Neural cell (in vitro differentiated cells): ENCODE measurements around the gene NRARP. TPM values are rescaled to one million over a fixed set of nuclear protein-coding genes. Genes with fewer than 3 reads are reported as not detected.

ENCODE experiments used
- H2AFZ ChIP-seq: fragments of 200-600, 300-800 bp; sonication (generic), shearing (Covaris generic); 2 replicates; pipeline ENCODE4 v1.6.0; 2014; ENCODE audit warnings: low read depth, mild to moderate bottlenecking, antibody characterized with exemption, low read length, moderate library complexity
- H3F3A ChIP-seq: fragments of 200-600 bp; shearing (Covaris generic); 2 replicates; pipeline ENCODE4 v1.6.1; 2016; ENCODE audit warnings: mild to moderate bottlenecking, moderate library complexity, mixed read lengths, antibody characterized with exemption, low read length; ENCODE audit not compliant: insufficient read depth, poor library complexity, severe bottlenecking
- H3K27ac ChIP-seq: fragments of 200-600, 300-800 bp; sonication (generic), shearing (Covaris generic); 2 replicates; pipeline ENCODE4 v1.5.1; 2014; ENCODE audit warnings: mild to moderate bottlenecking, low read length, moderate library complexity
- H3K27me3 ChIP-seq: fragments of 300-800, 200-600 bp; sonication (generic), shearing (Covaris generic); 2 replicates; pipeline ENCODE4 v1.6.0; 2014; ENCODE audit warnings: mild to moderate bottlenecking, low read depth, low read length, moderate library complexity; ENCODE audit not compliant: insufficient read depth
- H3K36me3 ChIP-seq: fragments of 300-800, 200-600 bp; sonication (generic), shearing (Covaris generic); 2 replicates; pipeline ENCODE4 v1.5.1; 2014; ENCODE audit warnings: mild to moderate bottlenecking, antibody characterized with exemption, low read length, moderate library complexity; ENCODE audit not compliant: insufficient read depth
- H3K4me2 ChIP-seq: fragments of 300-800, 200-600 bp; sonication (generic), shearing (Covaris generic); 2 replicates; pipeline ENCODE4 v1.6.0; 2014; ENCODE audit warnings: mild to moderate bottlenecking, low read length
- H3K4me3 ChIP-seq: fragments of 300-800, 200-600 bp; sonication (generic), shearing (Covaris generic); 2 replicates; pipeline ENCODE4 v1.5.1; 2014; ENCODE audit warnings: mild to moderate bottlenecking, low read length, moderate library complexity
- H3K79me2 ChIP-seq: fragments of 200-600 bp; shearing (Covaris generic); replicated peaks from 2 replicates; pipeline ENCODE4 v1.6.0; 2014; ENCODE audit warnings: mild to moderate bottlenecking, low read length, moderate library complexity; ENCODE audit not compliant: insufficient read depth
- H3K9ac ChIP-seq: fragments of 300-800, 200-600 bp; sonication (generic), shearing (Covaris generic); 2 replicates; pipeline ENCODE4 v1.6.1; 2016; ENCODE audit warnings: mild to moderate bottlenecking, low read length, mixed read lengths
- H3K9me2 ChIP-seq: fragments of 200-600 bp; shearing (Covaris generic); 2 replicates; pipeline ENCODE4 v1.6.1; 2016; ENCODE audit warnings: mild to moderate bottlenecking, low read length, mixed read lengths; ENCODE audit not compliant: insufficient read depth
- H3K9me3 ChIP-seq: fragments of 200-600, 300-800 bp; sonication (generic), shearing (Covaris generic); 2 replicates; pipeline ENCODE4 v1.6.1; 2016; ENCODE audit warnings: mild to moderate bottlenecking, mixed run types, low read length, moderate library complexity, mixed read lengths
- H4K20me1 ChIP-seq: fragments of 200-600 bp; shearing (Covaris generic); 2 replicates; pipeline ENCODE4 v1.6.1; 2016; ENCODE audit warnings: mild to moderate bottlenecking, mixed run types; ENCODE audit not compliant: insufficient read depth
- EP300 ChIP-seq: fragments of 450-650 bp; conservative IDR thresholded peaks from 2 replicates; pipeline ENCODE4 v1.6.1; 2014; ENCODE audit warnings: antibody characterized with exemption, mild to moderate bottlenecking, moderate library complexity; ENCODE audit not compliant: poor library complexity, severe bottlenecking
- EZH2 ChIP-seq: fragments of 200-600, 300-800 bp; shearing (Covaris generic), sonication (generic); IDR thresholded peaks from 2 replicates; pipeline ENCODE4 v1.6.1; 2014; ENCODE audit warnings: antibody characterized with exemption, low read length, borderline replicate concordance, mild to moderate bottlenecking; ENCODE audit not compliant: insufficient read depth, poor library complexity, severe bottlenecking
- MXI1 ChIP-seq: fragments of 450-650 bp; conservative IDR thresholded peaks from 2 replicates; pipeline ENCODE4 v1.6.1; 2014; ENCODE audit warnings: antibody characterized with exemption, mild to moderate bottlenecking; ENCODE audit not compliant: poor library complexity, severe bottlenecking
- POLR2AphosphoS5 ChIP-seq: IDR thresholded peaks from 2 replicates; pipeline ENCODE4 v1.6.1; 2012
- RAD21 ChIP-seq: fragments of 450-650 bp; conservative IDR thresholded peaks from 2 replicates; pipeline ENCODE4 v1.6.1; 2014; ENCODE audit warnings: antibody characterized with exemption, mild to moderate bottlenecking, moderate library complexity
- SMC3 ChIP-seq: fragments of 450-650 bp; conservative IDR thresholded peaks from 2 replicates; pipeline ENCODE4 v1.6.1; 2014; ENCODE audit warnings: antibody characterized with exemption, mild to moderate bottlenecking, moderate library complexity; ENCODE audit not compliant: poor library complexity
- TAF1 ChIP-seq: IDR thresholded peaks from 2 replicates; pipeline ENCODE4 v1.6.1; 2012; ENCODE audit warnings: low read depth
- polyA plus RNA-seq: library from polyadenylated mRNA; depleted of rRNA; stranded (reverse); fragments of >200 nt; gene quantifications from 2 replicates; pipeline ENCODE4 v1.2.3, GENCODE V29; 2014
- TF ChIP-seq, protein P1 (sequence below): IDR thresholded peaks from 2 replicates; pipeline ENCODE4 v1.6.1; 2012; ENCODE audit warnings: borderline replicate concordance
- TF ChIP-seq, protein P2 (sequence below): fragments of 450-650 bp; IDR thresholded peaks from 2 replicates; pipeline ENCODE4 v1.5.1; 2014; ENCODE audit warnings: antibody characterized with exemption, mild to moderate bottlenecking, moderate library complexity; ENCODE audit not compliant: poor library complexity, severe bottlenecking

Gene NRARP
- polyA plus RNA-seq, 1 donor from 2014 or later = 2.3 TPM

DNA sequence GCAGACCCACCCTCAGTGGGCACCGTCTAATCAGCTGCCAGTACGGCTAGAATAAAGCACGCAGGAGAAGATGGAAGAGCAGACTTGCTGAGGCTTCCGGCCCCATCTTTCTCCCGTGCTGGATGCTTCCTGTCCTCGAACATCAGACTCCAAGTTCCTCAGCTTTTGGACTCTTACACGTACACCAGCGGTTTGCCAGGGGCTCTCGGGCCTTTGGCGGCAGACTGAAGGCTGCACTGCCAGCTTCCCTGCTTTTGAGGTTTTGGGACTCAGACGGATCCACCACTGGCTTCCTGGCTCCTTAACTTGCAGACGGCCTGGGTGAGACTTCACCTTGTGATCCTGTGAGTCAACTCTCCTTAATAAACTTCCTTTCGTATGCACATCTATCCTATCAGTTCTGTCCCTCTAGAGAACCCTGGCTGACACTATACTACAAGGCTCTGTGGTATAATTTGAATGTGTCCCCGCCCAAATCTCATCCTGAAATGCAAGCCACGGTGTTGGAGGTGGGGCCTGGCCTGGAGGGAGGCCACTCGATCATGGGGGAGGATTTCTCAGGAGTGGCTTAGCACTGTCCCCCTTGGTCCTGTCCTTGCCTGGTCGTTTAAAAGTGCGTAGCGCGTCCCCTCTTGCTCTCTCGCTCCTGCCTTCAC lies 31.1 kb upstream of the NRARP start:
- Histone ChIP-seq H4K20me1 (no peaks in the 10 kb centered on the region), H3F3A (no peaks in the 10 kb centered on the region), H3K27me3 (no peaks in the 10 kb centered on the region), H3K9me3 (no peaks in the 10 kb centered on the region), H3K4me2 (no peak overlapping the region), H3K36me3 (no peaks in the 10 kb centered on the region), H3K27ac (no peak overlapping the region), H3K9ac (no peak overlapping the region), H3K79me2 (no peaks in the 10 kb centered on the region), H3K4me3 (no peak overlapping the region), H3K9me2 (no peaks in the 10 kb centered on the region), H2AFZ (no peak overlapping the region)
- no peak for TF ChIP-seq EP300
- no peak for TF ChIP-seq RAD21
- no peak for TF ChIP-seq EZH2
- TF ChIP-seq MXI1 = no peak
- TF ChIP-seq, protein P1, sequence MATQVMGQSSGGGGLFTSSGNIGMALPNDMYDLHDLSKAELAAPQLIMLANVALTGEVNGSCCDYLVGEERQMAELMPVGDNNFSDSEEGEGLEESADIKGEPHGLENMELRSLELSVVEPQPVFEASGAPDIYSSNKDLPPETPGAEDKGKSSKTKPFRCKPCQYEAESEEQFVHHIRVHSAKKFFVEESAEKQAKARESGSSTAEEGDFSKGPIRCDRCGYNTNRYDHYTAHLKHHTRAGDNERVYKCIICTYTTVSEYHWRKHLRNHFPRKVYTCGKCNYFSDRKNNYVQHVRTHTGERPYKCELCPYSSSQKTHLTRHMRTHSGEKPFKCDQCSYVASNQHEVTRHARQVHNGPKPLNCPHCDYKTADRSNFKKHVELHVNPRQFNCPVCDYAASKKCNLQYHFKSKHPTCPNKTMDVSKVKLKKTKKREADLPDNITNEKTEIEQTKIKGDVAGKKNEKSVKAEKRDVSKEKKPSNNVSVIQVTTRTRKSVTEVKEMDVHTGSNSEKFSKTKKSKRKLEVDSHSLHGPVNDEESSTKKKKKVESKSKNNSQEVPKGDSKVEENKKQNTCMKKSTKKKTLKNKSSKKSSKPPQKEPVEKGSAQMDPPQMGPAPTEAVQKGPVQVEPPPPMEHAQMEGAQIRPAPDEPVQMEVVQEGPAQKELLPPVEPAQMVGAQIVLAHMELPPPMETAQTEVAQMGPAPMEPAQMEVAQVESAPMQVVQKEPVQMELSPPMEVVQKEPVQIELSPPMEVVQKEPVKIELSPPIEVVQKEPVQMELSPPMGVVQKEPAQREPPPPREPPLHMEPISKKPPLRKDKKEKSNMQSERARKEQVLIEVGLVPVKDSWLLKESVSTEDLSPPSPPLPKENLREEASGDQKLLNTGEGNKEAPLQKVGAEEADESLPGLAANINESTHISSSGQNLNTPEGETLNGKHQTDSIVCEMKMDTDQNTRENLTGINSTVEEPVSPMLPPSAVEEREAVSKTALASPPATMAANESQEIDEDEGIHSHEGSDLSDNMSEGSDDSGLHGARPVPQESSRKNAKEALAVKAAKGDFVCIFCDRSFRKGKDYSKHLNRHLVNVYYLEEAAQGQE = no peak
- no peak for TF ChIP-seq POLR2AphosphoS5
- no peak for TF ChIP-seq SMC3
- TF ChIP-seq, protein P2, sequence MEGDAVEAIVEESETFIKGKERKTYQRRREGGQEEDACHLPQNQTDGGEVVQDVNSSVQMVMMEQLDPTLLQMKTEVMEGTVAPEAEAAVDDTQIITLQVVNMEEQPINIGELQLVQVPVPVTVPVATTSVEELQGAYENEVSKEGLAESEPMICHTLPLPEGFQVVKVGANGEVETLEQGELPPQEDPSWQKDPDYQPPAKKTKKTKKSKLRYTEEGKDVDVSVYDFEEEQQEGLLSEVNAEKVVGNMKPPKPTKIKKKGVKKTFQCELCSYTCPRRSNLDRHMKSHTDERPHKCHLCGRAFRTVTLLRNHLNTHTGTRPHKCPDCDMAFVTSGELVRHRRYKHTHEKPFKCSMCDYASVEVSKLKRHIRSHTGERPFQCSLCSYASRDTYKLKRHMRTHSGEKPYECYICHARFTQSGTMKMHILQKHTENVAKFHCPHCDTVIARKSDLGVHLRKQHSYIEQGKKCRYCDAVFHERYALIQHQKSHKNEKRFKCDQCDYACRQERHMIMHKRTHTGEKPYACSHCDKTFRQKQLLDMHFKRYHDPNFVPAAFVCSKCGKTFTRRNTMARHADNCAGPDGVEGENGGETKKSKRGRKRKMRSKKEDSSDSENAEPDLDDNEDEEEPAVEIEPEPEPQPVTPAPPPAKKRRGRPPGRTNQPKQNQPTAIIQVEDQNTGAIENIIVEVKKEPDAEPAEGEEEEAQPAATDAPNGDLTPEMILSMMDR = no peak

DNA sequence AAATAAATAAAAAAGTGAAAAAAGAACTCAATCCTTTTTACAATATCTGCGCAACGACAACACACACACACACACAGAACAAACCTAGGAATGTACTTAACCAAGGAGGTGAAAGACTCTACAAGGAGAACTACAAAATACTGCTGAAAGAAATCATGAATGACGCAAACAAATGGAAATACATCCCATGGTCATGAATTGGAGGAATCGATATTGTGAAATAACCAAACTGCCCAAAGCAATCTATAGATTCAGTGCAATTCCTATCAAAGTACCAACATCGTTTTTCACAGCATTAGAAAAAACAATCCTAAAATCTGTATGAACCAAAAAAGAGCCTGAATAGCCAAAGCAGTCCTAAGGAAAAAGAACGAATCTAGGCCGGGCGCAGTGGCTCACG lies 29.9 kb upstream of the NRARP start:
- Histone ChIP-seq H3K27me3 (no peaks in the 10 kb centered on the region), H4K20me1 (no peaks in the 10 kb centered on the region), H3K9me3 (no peaks in the 10 kb centered on the region), H3F3A (no peaks in the 10 kb centered on the region), H3K27ac (no peak overlapping the region), H3K9me2 (no peaks in the 10 kb centered on the region), H3K4me2 (no peak overlapping the region), H3K79me2 (no peaks in the 10 kb centered on the region), H3K4me3 (no peak overlapping the region), H2AFZ (no peak overlapping the region), H3K36me3 (no peaks in the 10 kb centered on the region), H3K9ac (no peak overlapping the region)
- TF ChIP-seq, protein P2 = no peak
- no peak for TF ChIP-seq EZH2
- TF ChIP-seq TAF1 = no peak
- no peak for TF ChIP-seq SMC3
- TF ChIP-seq EP300 = no peak
- no peak for TF ChIP-seq POLR2AphosphoS5
- TF ChIP-seq RAD21 = no peak
- TF ChIP-seq MXI1 = no peak
- TF ChIP-seq, protein P1 = no peak
